Suprapubic skin (tissue), 4 donors: Measurements from ENCODE around the gene RNFT2. TPM values are rescaled to one million over a fixed set of nuclear protein-coding genes. Genes with fewer than 3 reads are reported as not detected.

Experiments
- DNase-seq, 2 donors: peaks; one replicate each; pipeline ENCODE4 v3.0.0-alpha.2; 2019; ENCODE audit warnings: low spot score in 2 of 2
- H3K27ac ChIP-seq: fragments of 200-600 bp; sonication (generic); one replicate; pipeline ENCODE4 v1.5.1; 2019
- H3K27me3 ChIP-seq: fragments of 200-600 bp; sonication (generic); one replicate; pipeline ENCODE4 v1.5.1; 2019
- H3K36me3 ChIP-seq: fragments of 200-600 bp; sonication (generic); one replicate; pipeline ENCODE4 v1.5.1; 2019
- H3K4me1 ChIP-seq: fragments of 200-600 bp; sonication (generic); one replicate; pipeline ENCODE4 v1.5.1; 2019
- H3K4me3 ChIP-seq: fragments of 200-600 bp; sonication (generic); one replicate; pipeline ENCODE4 v1.5.1; 2019; ENCODE audit warnings: mild to moderate bottlenecking
- H3K9me3 ChIP-seq: fragments of 200-600 bp; sonication (generic); one replicate; pipeline ENCODE4 v1.5.1; 2019
- EP300 ChIP-seq: sonication (generic); formaldehyde crosslinking; IDR thresholded peaks from one replicate; pipeline ENCODE4 v1.6.1; 2017; ENCODE audit warnings: antibody characterized with exemption
- POLR2A ChIP-seq, 2 donors: fragments of 450-650 bp; IDR thresholded peaks; one replicate each; pipeline ENCODE4 v1.6.1; 2017; ENCODE audit warnings: antibody characterized with exemption in 2 of 2, mild to moderate bottlenecking in 2 of 2, moderate library complexity in 2 of 2
- POLR2AphosphoS5 ChIP-seq, 3 donors: sonication (generic); formaldehyde crosslinking; IDR thresholded peaks; one replicate each; pipeline ENCODE4 v1.6.1; 2017; ENCODE audit warnings: antibody characterized with exemption in 3 of 3
- WGBS: methylation state at CpG from one replicate; pipeline ENCODE4 v1.1.5; 2018; 5-methylcytosine and 5-hydroxymethylcytosine counted together
- total RNA-seq, 4 donors: library from RNA; depleted of rRNA; stranded (reverse); fragments of >200 nt; gene quantifications; one replicate each; pipeline ENCODE4 v1.1.0, GENCODE V29; 2016
- TF ChIP-seq, protein P1 (sequence below), 2 donors: fragments of 200-600 bp in 1 of 2; fragments of 450-650 bp in 1 of 2; sonication (generic) in 1 of 2; IDR thresholded peaks; one replicate each; pipeline ENCODE4 v1.5.1; 2016 to 2019; ENCODE audit warnings: antibody characterized with exemption in 2 of 2, mild to moderate bottlenecking in 1 of 2, moderate library complexity in 1 of 2

Gene RNFT2
- total RNA-seq, 4 donors from 2014 or later, result 0.40 to 1.4 (median 0.69) TPM

DNA sequence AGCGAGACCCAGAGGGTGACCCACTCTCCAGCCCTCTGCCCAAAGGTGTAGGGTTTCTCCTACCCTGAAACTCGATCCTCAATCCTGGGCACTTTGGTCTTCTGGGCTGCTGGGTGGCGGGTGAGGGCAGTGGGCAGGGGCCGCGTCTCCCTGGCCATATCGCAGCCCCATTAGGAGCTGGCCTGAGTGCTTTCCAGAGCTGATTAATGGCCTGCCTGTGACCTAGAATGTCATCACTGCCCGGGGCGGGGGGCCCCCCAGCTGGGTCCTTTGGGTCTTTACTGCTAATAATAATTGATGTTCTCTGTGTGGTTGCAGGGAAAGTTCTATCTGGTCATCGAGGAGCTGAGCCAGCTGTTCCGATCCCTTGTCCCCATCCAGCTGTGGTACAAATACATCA is 95.4 kb downstream of the RNFT2 start:
- H3K36me3 ChIP-seq, result no peaks in the 10 kb centered on the region
- WGBS, result 87% methylated on average over 8 of the region's 10 CpGs
- no peak overlapping the region for H3K4me3 ChIP-seq
- TF ChIP-seq POLR2AphosphoS5 (IDR thresholded peaks at IDR 0.05), result no peak
- no peaks in the 10 kb centered on the region for H3K27me3 ChIP-seq
- H3K4me1 ChIP-seq, result no peaks in the 10 kb centered on the region
- no peak overlapping the region for H3K27ac ChIP-seq
- DNase-seq, result no peak
- H3K9me3 ChIP-seq, result no peaks in the 10 kb centered on the region

DNA sequence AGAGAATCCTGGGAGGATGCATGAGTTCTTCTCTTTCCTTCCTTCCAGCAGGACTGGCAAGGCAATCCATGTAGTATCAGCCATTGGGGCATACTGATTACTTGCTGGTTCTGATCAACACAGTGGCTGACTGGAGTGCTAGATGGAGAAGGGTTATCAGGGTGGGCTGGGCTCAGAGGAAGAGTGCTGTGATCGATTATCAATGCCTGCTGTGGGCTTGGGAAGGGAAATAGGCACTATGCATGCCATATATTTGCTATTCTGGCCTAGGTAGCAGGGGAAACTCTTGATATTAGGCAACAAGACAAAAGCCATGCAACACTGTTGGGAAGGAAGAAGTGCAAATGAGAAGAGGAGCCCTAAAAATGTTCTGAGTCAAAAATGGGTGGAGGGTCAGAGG is 97.4 kb downstream of the RNFT2 start:
- 76% methylated on average over 1 of the region's 1 CpG for WGBS
- DNase-seq, result no peak
- TF ChIP-seq POLR2A (IDR thresholded peaks at IDR 0.05) (no peak), POLR2AphosphoS5 (IDR thresholded peaks at IDR 0.05) (no peak), EP300 (no peak)
- TF ChIP-seq, protein P1, sequence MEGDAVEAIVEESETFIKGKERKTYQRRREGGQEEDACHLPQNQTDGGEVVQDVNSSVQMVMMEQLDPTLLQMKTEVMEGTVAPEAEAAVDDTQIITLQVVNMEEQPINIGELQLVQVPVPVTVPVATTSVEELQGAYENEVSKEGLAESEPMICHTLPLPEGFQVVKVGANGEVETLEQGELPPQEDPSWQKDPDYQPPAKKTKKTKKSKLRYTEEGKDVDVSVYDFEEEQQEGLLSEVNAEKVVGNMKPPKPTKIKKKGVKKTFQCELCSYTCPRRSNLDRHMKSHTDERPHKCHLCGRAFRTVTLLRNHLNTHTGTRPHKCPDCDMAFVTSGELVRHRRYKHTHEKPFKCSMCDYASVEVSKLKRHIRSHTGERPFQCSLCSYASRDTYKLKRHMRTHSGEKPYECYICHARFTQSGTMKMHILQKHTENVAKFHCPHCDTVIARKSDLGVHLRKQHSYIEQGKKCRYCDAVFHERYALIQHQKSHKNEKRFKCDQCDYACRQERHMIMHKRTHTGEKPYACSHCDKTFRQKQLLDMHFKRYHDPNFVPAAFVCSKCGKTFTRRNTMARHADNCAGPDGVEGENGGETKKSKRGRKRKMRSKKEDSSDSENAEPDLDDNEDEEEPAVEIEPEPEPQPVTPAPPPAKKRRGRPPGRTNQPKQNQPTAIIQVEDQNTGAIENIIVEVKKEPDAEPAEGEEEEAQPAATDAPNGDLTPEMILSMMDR (IDR thresholded peaks at IDR 0.05), result no peak

DNA sequence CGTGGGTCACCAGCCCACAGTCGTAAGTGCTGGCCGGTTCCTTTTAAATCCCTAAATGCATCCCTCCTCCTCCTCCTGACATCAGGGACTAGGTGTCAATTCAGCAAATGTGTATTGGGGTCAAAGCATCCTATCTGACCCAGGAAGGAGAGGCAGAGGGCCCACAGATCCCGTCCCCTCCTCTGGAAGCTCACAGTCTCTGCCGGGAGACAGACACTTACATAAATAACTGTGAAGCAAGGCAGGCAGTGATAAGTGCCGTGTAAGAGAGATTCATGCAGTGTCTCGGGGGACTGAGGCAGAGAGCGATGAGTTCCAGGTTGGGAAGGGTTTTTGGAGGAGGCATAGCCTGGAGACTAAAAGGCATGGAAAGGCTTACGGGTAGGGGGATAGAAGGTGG is 99.0 kb downstream of the RNFT2 start:
- H3K9me3 ChIP-seq, result no peaks in the 10 kb centered on the region
- TF ChIP-seq POLR2A (IDR thresholded peaks at IDR 0.05) (no peak), EP300 (no peak), POLR2AphosphoS5 (IDR thresholded peaks at IDR 0.05) (no peak)
- TF ChIP-seq, protein P1 (IDR thresholded peaks at IDR 0.05), result no peak
- H3K4me1 ChIP-seq, result no peaks in the 10 kb centered on the region
- no peak for DNase-seq
- no peak overlapping the region for H3K4me3 ChIP-seq
- 55% methylated on average over 9 of the region's 9 CpGs for WGBS
- H3K36me3 ChIP-seq, result no peaks in the 10 kb centered on the region
- H3K27ac ChIP-seq, result no peak overlapping the region
- no peaks in the 10 kb centered on the region for H3K27me3 ChIP-seq

More for the DNA sequence above, 97.4 kb downstream of the RNFT2 start:
- Histone ChIP-seq H3K27ac (no peak overlapping the region), H3K9me3 (no peaks in the 10 kb centered on the region), H3K4me1 (no peaks in the 10 kb centered on the region), H3K27me3 (no peaks in the 10 kb centered on the region), H3K36me3 (no peaks in the 10 kb centered on the region), H3K4me3 (no peak overlapping the region)

DNA sequence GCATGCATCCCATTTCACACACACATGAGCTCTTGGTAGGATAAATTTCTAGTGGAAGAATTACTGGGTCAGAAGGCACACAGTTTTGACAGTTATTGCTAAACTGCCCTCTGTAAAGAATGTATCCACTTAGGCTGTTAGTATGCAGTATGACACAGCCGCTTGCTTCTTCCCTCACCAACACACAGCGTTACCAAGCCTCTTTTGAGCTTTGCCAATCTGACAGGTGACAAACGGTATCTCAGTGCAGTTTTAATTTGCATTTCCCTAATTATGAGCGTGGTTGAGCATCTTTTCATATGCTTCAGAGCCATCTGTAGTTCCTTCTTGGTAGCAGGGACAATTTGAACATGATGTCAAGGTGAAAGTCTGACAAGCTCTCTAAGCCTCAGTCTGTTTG is 100.2 kb downstream of the RNFT2 start:
- Histone ChIP-seq H3K4me1 (no peaks in the 10 kb centered on the region), H3K27me3 (no peaks in the 10 kb centered on the region), H3K4me3 (no peak overlapping the region), H3K9me3 (no peaks in the 10 kb centered on the region), H3K36me3 (no peaks in the 10 kb centered on the region), H3K27ac (no peak overlapping the region)
- TF ChIP-seq, protein P1 (IDR thresholded peaks at IDR 0.05), result no peak
- TF ChIP-seq EP300, result no peak
- TF ChIP-seq POLR2A (IDR thresholded peaks at IDR 0.05), result no peak
- TF ChIP-seq POLR2AphosphoS5 (IDR thresholded peaks at IDR 0.05), result no peak
- DNase-seq, result no peak
- 82% methylated on average over 4 of the region's 4 CpGs for WGBS

GRCh38 chr12:116839287-116839830 is 101.2 kb downstream of the RNFT2 start:
- WGBS, result 95% methylated on average over 3 of the region's 3 CpGs
- no peak for DNase-seq
- no peaks in the 10 kb centered on the region for H3K27me3 ChIP-seq
- H3K27ac ChIP-seq, result no peak overlapping the region
- H3K9me3 ChIP-seq, result no peaks in the 10 kb centered on the region
- H3K4me1 ChIP-seq, result no peaks in the 10 kb centered on the region
- H3K36me3 ChIP-seq, result no peaks in the 10 kb centered on the region
- no peak overlapping the region for H3K4me3 ChIP-seq
- TF ChIP-seq POLR2A (IDR thresholded peaks at IDR 0.05), result no peak
- TF ChIP-seq, protein P1 (IDR thresholded peaks at IDR 0.05), result no peak
- TF ChIP-seq POLR2AphosphoS5 (IDR thresholded peaks at IDR 0.05), result no peak
- no peak for TF ChIP-seq EP300

GRCh38 chr12:116843085-116843484 is 105.0 kb downstream of the RNFT2 start:
- Histone ChIP-seq H3K4me3 (no peak overlapping the region), H3K27ac (no peak overlapping the region), H3K27me3 (no peaks in the 10 kb centered on the region), H3K36me3 (no peaks in the 10 kb centered on the region), H3K9me3 (no peaks in the 10 kb centered on the region), H3K4me1 (no peaks in the 10 kb centered on the region)
- TF ChIP-seq, protein P1 (IDR thresholded peaks at IDR 0.05), result no peak
- TF ChIP-seq POLR2AphosphoS5 (IDR thresholded peaks at IDR 0.05) (no peak), POLR2A (IDR thresholded peaks at IDR 0.05) (no peak), EP300 (no peak)
- whole genome bisulfite sequencing, result 92% methylated on average over 4 of the region's 6 CpGs
- DNase-seq, result no peak
